Testis (tissue), 3 donors: ENCODE data around the gene SEMA4B. TPM values are rescaled to one million over a fixed set of nuclear protein-coding genes. Genes with fewer than 3 reads are reported as not detected.
"Not testable (repeated sequence)": the region's sequence is repeated elsewhere in the genome, so short reads cannot be mapped to it uniquely, and the experiment has no call there.

Source experiments
- DNase-seq: peaks from one replicate; pipeline ENCODE4 v3.0.0-alpha.2; 2019
- H3K27ac ChIP-seq, 2 donors: fragments of 200-600 bp; sonication (generic); one replicate each; pipeline ENCODE4 v1.5.1; 2019
- H3K27me3 ChIP-seq: fragments of 200-600 bp; sonication (generic); one replicate; pipeline ENCODE4 v1.5.1; 2019
- H3K36me3 ChIP-seq: fragments of 200-600 bp; sonication (generic); one replicate; pipeline ENCODE4 v1.5.1; 2017; ENCODE audit warnings: low read depth; ENCODE audit errors: missing control alignments
- H3K4me1 ChIP-seq: fragments of 200-600 bp; sonication (generic); one replicate; pipeline ENCODE4 v1.5.1; 2019
- H3K4me3 ChIP-seq, 2 donors: fragments of 200-600 bp; sonication (generic); one replicate each; pipeline ENCODE4 v1.5.1; 2017 to 2019
- H3K9me3 ChIP-seq: fragments of 200-600 bp; sonication (generic); one replicate; pipeline ENCODE4 v1.5.1; 2017
- CTCF ChIP-seq, 3 experiments: fragments of 450-650 bp in 2 of 3; fragments of 200-600 bp in 1 of 3; sonication (generic) in 1 of 3; IDR thresholded peaks; one replicate each; pipeline ENCODE4 v1.5.1; 2016 to 2019; ENCODE audit warnings: antibody characterized with exemption in 3 of 3, mild to moderate bottlenecking in 2 of 3, moderate library complexity in 1 of 3
- POLR2A ChIP-seq: fragments of 450-650 bp; IDR thresholded peaks from one replicate; pipeline ENCODE4 v1.6.1; 2017; ENCODE audit warnings: antibody characterized with exemption, mild to moderate bottlenecking, moderate library complexity
- WGBS, 2 donors: methylation state at CpG; one replicate each; pipeline ENCODE4 v1.1.5; 2018; 5-methylcytosine and 5-hydroxymethylcytosine counted together
- intact Hi-C: fragments of 100-400 bp; cut with DNase I; formaldehyde crosslinking; loops from one replicate; pipeline ENCODE4 v1.15.1; 2023; ENCODE audit warnings: low total_unique reads
- polyA plus RNA-seq: library from polyadenylated mRNA; stranded (reverse); fragments of 350-450 nt; fragmentation: Illumina TruSeq; extraction: RNeasy Lipid Tissue Mini Kit (QIAGEN cat#74804); gene quantifications from one replicate; pipeline ENCODE4 v1.2.3, GENCODE V29; 2014; ENCODE audit warnings: low read depth, low replicate concordance; ENCODE audit not compliant: insufficient read depth
- total RNA-seq, 2 donors: library from RNA; depleted of rRNA; stranded (reverse); fragments of >200 nt; gene quantifications; one replicate each; pipeline ENCODE4 v1.2.3, GENCODE V29; 2016

The SEMA4B gene
- total and polyA plus RNA-seq, 3 donors from 2014 or later: 22.2 to 78.3 (median 59.4) TPM

GRCh38 chr15:90249203-90249863 is 48.2 kb downstream of the SEMA4B start, which contains the start of gene TTLL13:
TSS of gene TTLL13 (plus strand) at chr15:90249556. CDS start at chr15:90250631, 1,075 bp downstream.
- TF ChIP-seq POLR2A (no peak), CTCF (IDR thresholded peaks at IDR 0.05) (no peak)
- H3K4me3 ChIP-seq: peak within 1 kb of the TSS; percentile 57 to 58
- H3K9me3 ChIP-seq: no peaks in the 10 kb centered on the region
- WGBS, 2 donors: 0 to 1% methylated on average over 14 to 44 of the region's 44 CpGs
- peak within 1 kb of the TSS in 1 of 2 donors; percentile 64 for H3K27ac ChIP-seq
- intact Hi-C loops: no loop called here
- no peaks in the 10 kb centered on the region for H3K27me3 ChIP-seq
- H3K4me1 ChIP-seq: peaks cover 5% of the 10 kb centered on the region
- no peaks in the 10 kb centered on the region for H3K36me3 ChIP-seq
- DNase-seq: peak; percentile 98

- intact Hi-C loops: no loop called here
- TF ChIP-seq POLR2A (no peak), CTCF (IDR thresholded peaks at IDR 0.05) (no peak)
- Histone ChIP-seq H3K4me1 (no peaks in the 10 kb centered on the region), H3K36me3 (no peaks in the 10 kb centered on the region), H3K27ac (no peak overlapping the region), H3K4me3 (no peak overlapping the region), H3K9me3 (no peaks in the 10 kb centered on the region), H3K27me3 (no peaks in the 10 kb centered on the region)
- WGBS, 2 donors: 80% methylated on average over 7 of the region's 7 CpGs; no CpG with 5 or more reads in 1 of the 2 donors
- DNase-seq: no peak
Observed at GRCh38 chr15:90257776-90258175, 56.6 kb downstream of the SEMA4B start.

GRCh38 chr15:90259524-90259923 is 58.4 kb downstream of the SEMA4B start:
- Histone ChIP-seq H3K27ac (no peak overlapping the region), H3K9me3 (no peaks in the 10 kb centered on the region), H3K27me3 (no peaks in the 10 kb centered on the region), H3K36me3 (no peaks in the 10 kb centered on the region), H3K4me1 (peaks cover 3% of the 10 kb centered on the region), H3K4me3 (no peak overlapping the region)
- DNase-seq: no peak
- intact Hi-C loops: no loop called here
- no peak for TF ChIP-seq CTCF (IDR thresholded peaks at IDR 0.05)
- no peak for TF ChIP-seq POLR2A
- 85 to 91% methylated on average over 5 of the region's 5 CpGs for WGBS, 2 donors

GRCh38 chr15:90260731-90261130 is 59.6 kb downstream of the SEMA4B start:
- H3K27me3 ChIP-seq, H3K36me3 ChIP-seq, H3K27ac ChIP-seq, H3K4me3 ChIP-seq, intact Hi-C loops, H3K4me1 ChIP-seq, DNase-seq, H3K9me3 ChIP-seq: not testable (repeated sequence)
- 90 to 92% methylated on average over 5 to 6 of the region's 6 CpGs for WGBS, 2 donors

GRCh38 chr15:90261811-90262210 is 60.7 kb downstream of the SEMA4B start:
- no peaks in the 10 kb centered on the region for H3K27me3 ChIP-seq
- no peaks in the 10 kb centered on the region for H3K9me3 ChIP-seq
- WGBS, 2 donors: 93% methylated on average over 5 of the region's 5 CpGs
- no peaks in the 10 kb centered on the region for H3K36me3 ChIP-seq
- H3K27ac ChIP-seq: no peak overlapping the region
- H3K4me1 ChIP-seq: peaks cover 11% of the 10 kb centered on the region
- intact Hi-C loops: no loop called here
- no peak for DNase-seq
- no peak for TF ChIP-seq CTCF (IDR thresholded peaks at IDR 0.05)
- no peak for TF ChIP-seq POLR2A
- H3K4me3 ChIP-seq: no peak overlapping the region
